SW480 (cell line): ENCODE results near the gene ING3.

Experiments used
- DNase-seq: peaks from one replicate; pipeline ENCODE4 v3.0.0-alpha.2; 2016; ENCODE audit warnings: low spot score

Gene ING3

GRCh38 chr7:120950539-120951308, at the start of gene ING3:
ING3 (plus strand) TSS chr7:120950777; CDS start chr7:120950897, 120 bp downstream.
- DNase-seq, result peak; percentile 98

- DNase-seq, result no peak
Observed at GRCh38 chr7:120915314-120916105, 35.1 kb upstream of the ING3 start.

- no peak for DNase-seq
Observed at GRCh38 chr7:120916121-120916520, 34.5 kb upstream of the ING3 start.

GRCh38 chr7:120916538-120916937, 34.0 kb upstream of the ING3 start:
- no peak for DNase-seq

- DNase-seq, result no peak
Observed at GRCh38 chr7:120919466-120919865, 31.1 kb upstream of the ING3 start.

- DNase-seq, result no peak
Observed at GRCh38 chr7:120920034-120920433, 30.5 kb upstream of the ING3 start.

GRCh38 chr7:120920591-120921274, 29.8 kb upstream of the ING3 start:
- DNase-seq, result no peak

- no peak for DNase-seq
Observed at GRCh38 chr7:120924837-120925236, 25.7 kb upstream of the ING3 start.

GRCh38 chr7:120925392-120925791, 25.2 kb upstream of the ING3 start:
- no peak for DNase-seq

GRCh38 chr7:120926943-120927346, 23.6 kb upstream of the ING3 start:
- no peak for DNase-seq

GRCh38 chr7:120927454-120928103, 23.0 kb upstream of the ING3 start:
- DNase-seq, result no peak

GRCh38 chr7:120931243-120931642, 19.3 kb upstream of the ING3 start:
- DNase-seq, result no peak

GRCh38 chr7:120933475-120933874, 17.1 kb upstream of the ING3 start:
- DNase-seq, result no peak

GRCh38 chr7:120939345-120939744, 11.2 kb upstream of the ING3 start:
- DNase-seq, result no peak

- DNase-seq, result peak; percentile 45
Observed at GRCh38 chr7:120941064-120941463, 9.5 kb upstream of the ING3 start.

- DNase-seq, result no peak
Observed at GRCh38 chr7:120941856-120942255, 8.7 kb upstream of the ING3 start.

GRCh38 chr7:120942861-120943260, 7.7 kb upstream of the ING3 start:
- DNase-seq, result no peak

GRCh38 chr7:120944826-120945562, 5.6 kb upstream of the ING3 start:
- no peak for DNase-seq

GRCh38 chr7:120947980-120948379, 2.6 kb upstream of the ING3 start:
- no peak for DNase-seq

GRCh38 chr7:120949393-120949911, 1.1 kb upstream of the ING3 start:
- DNase-seq, result peak; percentile 43

GRCh38 chr7:120949998-120950538, 509 bp upstream of the ING3 start:
- DNase-seq, result no peak
